ENCODE measurements around the gene C6orf120.

- TF ChIP-seq POLR2A (IDR thresholded peaks at IDR 0.05; ENCODE audit: extremely low read depth, insufficient read length), result no peak
- TF ChIP-seq CTCF (IDR thresholded peaks at IDR 0.05; ENCODE audit: low read depth, low read length), result no peak
Observed at GRCh38 chr6:169710009-169710408, 8.1 kb downstream of the C6orf120 start.
